Suprapubic skin (tissue), 3 donors: ENCODE data around the gene LRRC75A.

Source experiments
- EP300 ChIP-seq: sonication (generic); formaldehyde crosslinking; IDR thresholded peaks from one replicate; pipeline ENCODE4 v1.6.1; 2017; ENCODE audit warnings: antibody characterized with exemption
- POLR2A ChIP-seq, 2 donors: fragments of 450-650 bp; IDR thresholded peaks; one replicate each; pipeline ENCODE4 v1.6.1; 2017; ENCODE audit warnings: antibody characterized with exemption in 2 of 2, mild to moderate bottlenecking in 2 of 2, moderate library complexity in 2 of 2
- TF ChIP-seq, protein P1 (sequence below), 2 donors: fragments of 200-600 bp in 1 of 2; fragments of 450-650 bp in 1 of 2; sonication (generic) in 1 of 2; IDR thresholded peaks; one replicate each; pipeline ENCODE4 v1.5.1; 2016 to 2019; ENCODE audit warnings: antibody characterized with exemption in 2 of 2, mild to moderate bottlenecking in 1 of 2, moderate library complexity in 1 of 2

DNA sequence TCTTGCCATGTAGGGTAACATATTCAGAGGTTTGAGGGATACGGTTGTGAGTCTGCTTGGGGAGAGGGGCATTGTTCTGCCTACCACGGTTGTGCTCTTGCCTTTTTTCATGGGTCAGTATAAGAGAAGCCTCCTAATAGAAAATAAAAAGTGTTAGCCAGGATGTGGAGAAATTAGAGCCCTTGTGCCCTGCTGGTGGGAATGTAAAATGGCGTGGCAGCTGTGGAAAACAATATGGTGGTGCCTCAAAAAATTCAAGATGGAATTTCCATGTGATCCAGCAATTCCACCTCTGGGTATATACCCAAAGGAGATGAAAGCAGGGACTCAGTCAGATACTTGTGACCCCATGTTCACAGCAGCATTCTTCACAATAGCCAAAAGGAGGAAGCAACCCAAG lies 14.2 kb upstream of the LRRC75A start:
- TF ChIP-seq, protein P1, sequence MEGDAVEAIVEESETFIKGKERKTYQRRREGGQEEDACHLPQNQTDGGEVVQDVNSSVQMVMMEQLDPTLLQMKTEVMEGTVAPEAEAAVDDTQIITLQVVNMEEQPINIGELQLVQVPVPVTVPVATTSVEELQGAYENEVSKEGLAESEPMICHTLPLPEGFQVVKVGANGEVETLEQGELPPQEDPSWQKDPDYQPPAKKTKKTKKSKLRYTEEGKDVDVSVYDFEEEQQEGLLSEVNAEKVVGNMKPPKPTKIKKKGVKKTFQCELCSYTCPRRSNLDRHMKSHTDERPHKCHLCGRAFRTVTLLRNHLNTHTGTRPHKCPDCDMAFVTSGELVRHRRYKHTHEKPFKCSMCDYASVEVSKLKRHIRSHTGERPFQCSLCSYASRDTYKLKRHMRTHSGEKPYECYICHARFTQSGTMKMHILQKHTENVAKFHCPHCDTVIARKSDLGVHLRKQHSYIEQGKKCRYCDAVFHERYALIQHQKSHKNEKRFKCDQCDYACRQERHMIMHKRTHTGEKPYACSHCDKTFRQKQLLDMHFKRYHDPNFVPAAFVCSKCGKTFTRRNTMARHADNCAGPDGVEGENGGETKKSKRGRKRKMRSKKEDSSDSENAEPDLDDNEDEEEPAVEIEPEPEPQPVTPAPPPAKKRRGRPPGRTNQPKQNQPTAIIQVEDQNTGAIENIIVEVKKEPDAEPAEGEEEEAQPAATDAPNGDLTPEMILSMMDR (IDR thresholded peaks at IDR 0.05) = no peak
- TF ChIP-seq POLR2A (IDR thresholded peaks at IDR 0.05) (no peak), EP300 (no peak)
